Hepatocyte (in vitro differentiated cells): ENCODE results near the gene RORC.

Experiments used
- EZH2 ChIP-seq: fragments of 200-600 bp; sonication (generic); IDR thresholded peaks from 2 replicates; pipeline ENCODE4 v1.6.1; 2016; ENCODE audit warnings: antibody characterized with exemption, mild to moderate bottlenecking, borderline replicate concordance
- EZH2phosphoT487 ChIP-seq: fragments of 200-600 bp; sonication (generic); IDR thresholded peaks from one replicate; pipeline ENCODE4 v1.6.1; 2018; ENCODE audit warnings: antibody characterized with exemption, mild to moderate bottlenecking, low read depth, moderate library complexity; ENCODE audit not compliant: unreplicated experiment, severe bottlenecking
- TF ChIP-seq, protein P1 (sequence below): fragments of 200-600 bp; sonication (generic); IDR thresholded peaks from 2 replicates; pipeline ENCODE4 v1.5.1; 2016; ENCODE audit warnings: antibody characterized with exemption, mild to moderate bottlenecking; ENCODE audit not compliant: poor library complexity

DNA sequence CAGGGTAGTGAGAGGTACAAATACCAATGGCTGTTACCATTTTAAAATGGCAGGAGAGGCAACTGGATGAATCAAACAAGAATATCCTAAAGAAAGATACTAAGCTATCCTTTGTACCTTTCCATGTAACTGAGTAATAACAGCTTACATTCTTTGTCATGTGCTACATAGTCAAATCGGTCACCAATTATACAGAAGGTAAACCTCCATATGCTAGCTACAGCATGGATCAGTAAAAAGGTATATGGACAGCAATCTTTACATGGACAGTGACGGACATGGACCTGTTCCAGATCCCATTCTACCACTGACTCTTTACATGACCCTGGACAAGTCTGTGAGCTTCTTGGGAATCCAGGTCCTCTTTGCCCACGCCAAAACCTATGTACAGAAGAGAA lies 54.9 kb downstream of the RORC start:
- TF ChIP-seq, protein P1, sequence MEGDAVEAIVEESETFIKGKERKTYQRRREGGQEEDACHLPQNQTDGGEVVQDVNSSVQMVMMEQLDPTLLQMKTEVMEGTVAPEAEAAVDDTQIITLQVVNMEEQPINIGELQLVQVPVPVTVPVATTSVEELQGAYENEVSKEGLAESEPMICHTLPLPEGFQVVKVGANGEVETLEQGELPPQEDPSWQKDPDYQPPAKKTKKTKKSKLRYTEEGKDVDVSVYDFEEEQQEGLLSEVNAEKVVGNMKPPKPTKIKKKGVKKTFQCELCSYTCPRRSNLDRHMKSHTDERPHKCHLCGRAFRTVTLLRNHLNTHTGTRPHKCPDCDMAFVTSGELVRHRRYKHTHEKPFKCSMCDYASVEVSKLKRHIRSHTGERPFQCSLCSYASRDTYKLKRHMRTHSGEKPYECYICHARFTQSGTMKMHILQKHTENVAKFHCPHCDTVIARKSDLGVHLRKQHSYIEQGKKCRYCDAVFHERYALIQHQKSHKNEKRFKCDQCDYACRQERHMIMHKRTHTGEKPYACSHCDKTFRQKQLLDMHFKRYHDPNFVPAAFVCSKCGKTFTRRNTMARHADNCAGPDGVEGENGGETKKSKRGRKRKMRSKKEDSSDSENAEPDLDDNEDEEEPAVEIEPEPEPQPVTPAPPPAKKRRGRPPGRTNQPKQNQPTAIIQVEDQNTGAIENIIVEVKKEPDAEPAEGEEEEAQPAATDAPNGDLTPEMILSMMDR: no peak
- no peak for TF ChIP-seq EZH2
- no peak for TF ChIP-seq EZH2phosphoT487
